GM18517 (cell line): ENCODE measurements around the gene LARP4B.

Source experiments
- ATAC-seq: cut with Tn5 transposase; IDR thresholded peaks from one replicate; pipeline ENCODE4 v1.9.1; 2021; ENCODE audit warnings: mild to moderate bottlenecking, moderate library complexity; ENCODE audit not compliant: unreplicated experiment

Gene LARP4B

DNA sequence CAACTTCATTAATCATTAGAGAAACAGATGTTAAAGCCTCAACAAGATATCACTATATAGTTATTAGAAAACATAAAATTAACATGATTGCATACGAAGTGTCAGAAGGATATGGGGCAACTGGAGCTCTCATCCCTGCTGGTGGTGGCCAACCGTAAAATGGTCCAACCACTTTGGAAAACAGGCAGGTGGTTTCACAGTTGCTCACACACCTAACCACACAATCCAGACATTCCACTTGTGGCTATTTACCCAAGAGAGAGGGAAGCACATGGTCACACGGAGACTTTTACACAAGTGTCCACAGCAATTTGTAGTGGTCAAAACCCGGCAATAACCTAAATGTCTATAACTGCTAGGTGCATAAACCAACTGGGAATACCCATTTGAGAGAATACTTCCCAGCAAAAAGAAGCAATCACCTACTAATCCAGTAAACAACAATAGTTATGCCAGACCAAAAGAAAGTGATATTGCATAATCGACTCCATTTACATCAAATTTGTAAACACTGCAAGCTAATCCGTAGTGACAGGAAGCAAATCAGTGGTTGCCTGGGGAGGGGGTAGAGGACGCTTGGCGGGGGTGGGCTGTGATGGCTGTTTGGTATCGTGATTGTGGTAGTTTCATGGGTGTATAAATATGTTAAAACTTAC is 91.8 kb downstream of the LARP4B start:
- ATAC-seq: no peak

DNA sequence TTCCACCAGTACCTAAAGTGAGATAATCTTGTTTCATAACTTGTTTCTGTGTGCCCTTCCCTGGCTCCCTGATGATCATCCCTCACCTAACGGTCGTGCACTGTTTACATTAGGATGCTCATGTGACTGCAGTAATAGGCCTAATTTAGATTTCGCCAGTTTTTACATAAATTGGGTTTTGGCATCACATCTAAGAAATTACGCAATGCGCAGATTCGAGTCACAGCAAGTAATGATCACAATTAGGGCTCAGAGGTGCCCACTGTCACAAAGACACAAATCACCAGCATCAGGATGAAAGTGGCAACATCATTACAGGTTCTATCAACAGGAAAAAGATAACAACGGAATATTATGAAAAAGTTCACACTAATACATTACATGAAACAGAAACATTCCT is 94.7 kb downstream of the LARP4B start:
- ATAC-seq: no peak

DNA sequence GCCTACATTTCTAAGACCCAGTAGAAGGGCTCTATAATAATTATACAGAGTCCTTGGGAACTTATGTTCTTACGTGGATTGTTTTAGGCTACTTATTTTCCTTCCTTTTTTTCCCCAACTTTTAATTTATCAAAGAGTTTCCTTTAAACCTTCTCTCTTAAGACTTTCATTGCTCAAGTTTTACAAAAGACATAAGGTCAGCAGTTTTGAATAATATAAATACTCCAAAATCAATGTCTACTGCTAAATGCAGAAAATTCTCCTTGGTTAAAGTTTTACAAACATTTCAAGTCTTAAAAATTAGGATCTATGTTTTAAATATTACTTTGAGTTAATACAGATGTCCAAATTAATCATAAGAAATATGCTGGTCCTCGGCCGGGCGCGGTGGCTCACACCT is 97.0 kb downstream of the LARP4B start:
- no peak for ATAC-seq

DNA sequence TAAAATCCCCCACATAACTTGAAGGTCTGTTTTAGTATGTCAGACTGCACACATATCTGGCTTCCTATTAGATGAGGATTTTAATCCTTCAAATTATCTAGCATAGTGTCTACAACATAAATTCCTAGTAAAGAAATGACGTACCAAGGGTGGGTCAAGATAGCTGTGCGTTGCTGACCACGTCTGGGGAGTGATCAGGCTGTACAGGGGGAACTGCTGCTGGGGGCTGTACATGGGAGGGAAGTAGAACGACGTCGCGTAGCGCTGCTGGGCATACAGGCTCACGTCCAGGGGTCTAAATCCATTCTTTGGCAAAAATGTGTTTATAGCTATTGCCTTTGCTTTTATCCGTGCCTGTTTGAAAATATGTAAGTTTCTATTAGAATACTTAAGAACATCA is 102.3 kb downstream of the LARP4B start:
- ATAC-seq: no peak

DNA sequence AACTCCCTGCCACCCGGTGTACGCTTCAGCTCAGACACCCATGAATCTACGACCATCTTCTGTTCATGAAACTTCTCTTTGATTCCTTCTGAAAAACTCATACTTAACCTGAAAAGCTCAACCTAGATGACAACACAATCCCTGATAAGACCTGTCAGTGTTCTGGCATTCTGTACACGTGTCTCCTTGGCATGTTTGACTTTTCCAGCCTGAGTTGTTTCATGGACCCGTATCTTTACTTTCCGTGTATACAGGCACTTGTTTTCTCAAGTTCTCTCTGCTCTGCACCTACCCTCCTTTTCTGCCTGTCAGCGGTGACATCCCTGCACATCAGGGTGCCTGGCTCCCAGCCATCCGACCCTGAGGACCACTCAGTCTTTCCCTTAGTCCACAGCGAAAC is 103.3 kb downstream of the LARP4B start:
- ATAC-seq: no peak

DNA sequence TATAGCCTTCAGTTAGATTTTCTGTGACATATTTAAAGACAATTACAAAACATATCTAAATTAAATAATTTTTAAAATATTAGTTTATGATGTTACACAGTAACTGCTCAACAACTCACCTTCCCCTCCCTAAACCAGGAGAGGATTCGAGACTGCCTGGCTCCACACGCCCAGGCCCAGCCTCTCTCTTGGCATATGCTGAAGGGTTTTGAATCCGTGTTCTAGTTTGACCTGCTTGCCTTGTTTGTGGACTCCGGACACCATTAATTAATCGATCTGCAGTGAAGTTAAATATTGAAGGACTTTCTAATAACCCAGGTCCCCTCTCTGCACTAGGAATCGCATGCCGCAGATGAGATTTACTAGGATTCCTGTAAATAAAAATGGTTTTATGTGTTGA is 106.6 kb downstream of the LARP4B start:
- ATAC-seq: no peak

DNA sequence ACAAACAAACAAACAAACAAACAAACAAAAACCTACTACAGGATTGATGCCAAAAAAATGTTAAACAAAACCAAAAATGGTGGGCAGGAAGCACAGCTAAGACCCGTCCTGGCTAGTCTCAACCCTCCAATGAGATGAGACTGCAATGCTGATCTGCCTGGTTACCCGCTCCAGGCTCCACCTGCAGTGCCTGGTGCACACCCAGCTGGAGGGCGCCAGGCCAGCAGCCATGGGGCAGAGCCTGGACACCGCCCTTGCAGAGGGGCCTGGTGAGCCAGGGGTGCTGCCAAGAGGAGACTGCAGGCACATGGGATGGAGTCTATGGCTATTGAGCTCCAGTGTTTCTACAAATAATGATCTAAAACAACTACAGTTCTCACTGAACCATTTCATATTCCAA is 107.0 kb downstream of the LARP4B start:
- ATAC-seq: no peak

DNA sequence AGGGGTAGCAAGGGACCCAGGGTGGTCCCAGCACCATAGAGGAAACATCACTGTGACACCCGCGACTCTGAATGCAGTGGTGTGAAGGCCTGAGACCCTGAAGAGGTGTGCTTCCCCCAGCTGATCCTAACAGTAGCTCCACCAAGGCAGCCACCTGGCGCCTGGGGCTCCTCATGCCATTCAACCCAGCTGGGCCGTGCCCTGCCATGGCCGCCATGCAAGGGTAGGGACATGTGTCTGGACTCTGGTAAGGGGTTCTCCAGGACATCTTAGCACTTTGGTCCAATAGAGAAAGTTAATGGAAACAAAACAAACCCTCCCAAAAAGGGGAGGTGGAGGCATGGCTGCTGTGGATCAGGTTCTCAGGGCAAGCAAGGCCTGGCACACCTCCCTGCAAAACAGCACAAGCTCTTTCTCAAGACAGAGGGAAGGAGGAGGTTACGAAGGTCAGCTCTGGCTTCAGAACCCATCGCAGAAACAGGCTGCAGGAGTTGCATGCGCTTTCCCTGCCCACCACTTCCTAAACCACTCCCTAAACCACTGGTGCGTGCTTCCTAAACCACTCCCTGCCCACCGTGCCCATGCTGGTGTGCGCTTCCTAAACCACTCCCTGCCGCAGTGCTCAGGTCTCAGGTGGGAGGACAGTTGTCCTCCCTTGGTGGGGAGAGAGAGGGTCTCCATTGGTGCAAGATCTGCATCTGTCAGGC is 108.7 kb downstream of the LARP4B start:
- ATAC-seq: no peak

DNA sequence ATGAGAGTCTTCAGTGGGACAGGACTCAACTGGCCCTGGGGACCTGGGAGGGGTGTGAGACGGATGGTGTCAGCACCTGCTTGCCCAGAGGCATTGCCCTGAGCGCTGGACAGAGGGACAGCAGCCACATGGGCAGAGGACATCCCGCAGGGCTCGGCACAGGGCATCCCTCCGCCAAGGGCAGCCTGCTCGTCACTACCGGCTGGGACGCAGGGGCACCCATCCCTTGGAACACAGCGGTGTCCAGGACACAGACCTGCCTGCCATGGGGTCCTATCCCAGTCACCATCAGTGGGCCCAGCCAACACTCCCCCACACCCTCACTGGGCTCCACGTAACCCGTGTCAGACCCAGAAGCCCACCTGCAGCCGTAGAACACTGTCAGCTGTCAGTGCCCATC is 109.3 kb downstream of the LARP4B start:
- no peak for ATAC-seq

DNA sequence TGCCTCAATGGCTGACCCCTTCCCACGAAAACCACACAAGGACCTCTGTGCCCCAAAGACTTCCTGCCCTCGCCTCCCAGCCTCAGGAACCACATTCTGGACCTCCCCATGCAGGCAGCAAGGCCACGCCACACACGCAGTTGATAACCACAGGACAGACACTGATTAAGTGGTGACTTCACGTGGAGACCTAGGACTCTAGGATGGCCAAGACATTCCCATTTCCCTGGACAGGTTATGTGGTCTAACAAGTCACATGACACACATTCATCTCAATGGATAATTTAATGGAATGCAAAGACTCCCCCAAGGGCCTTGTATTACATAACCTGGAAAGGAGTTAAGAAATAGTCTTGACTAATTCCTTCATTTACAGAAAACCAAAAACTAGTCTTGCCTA is 110.2 kb downstream of the LARP4B start:
- ATAC-seq: no peak

DNA sequence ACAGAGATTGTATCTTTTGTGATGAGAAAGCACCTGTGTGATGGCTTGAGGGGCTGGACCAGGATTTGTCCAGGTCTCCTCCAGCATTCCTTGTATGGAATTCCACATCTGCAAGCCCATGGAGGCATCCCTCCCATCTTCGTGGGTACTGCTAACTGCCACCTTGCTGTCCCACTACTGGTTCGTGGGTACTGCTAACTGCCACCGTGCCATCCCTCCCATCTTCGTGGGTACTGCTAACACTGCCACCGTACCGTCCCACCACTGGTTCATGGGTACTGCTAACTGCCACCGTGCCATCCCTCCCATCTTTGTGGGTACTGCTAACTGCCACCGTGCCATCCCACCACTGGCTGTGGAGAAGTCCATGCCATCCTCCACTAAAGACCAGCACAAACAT is 111.7 kb downstream of the LARP4B start:
- ATAC-seq: no peak

DNA sequence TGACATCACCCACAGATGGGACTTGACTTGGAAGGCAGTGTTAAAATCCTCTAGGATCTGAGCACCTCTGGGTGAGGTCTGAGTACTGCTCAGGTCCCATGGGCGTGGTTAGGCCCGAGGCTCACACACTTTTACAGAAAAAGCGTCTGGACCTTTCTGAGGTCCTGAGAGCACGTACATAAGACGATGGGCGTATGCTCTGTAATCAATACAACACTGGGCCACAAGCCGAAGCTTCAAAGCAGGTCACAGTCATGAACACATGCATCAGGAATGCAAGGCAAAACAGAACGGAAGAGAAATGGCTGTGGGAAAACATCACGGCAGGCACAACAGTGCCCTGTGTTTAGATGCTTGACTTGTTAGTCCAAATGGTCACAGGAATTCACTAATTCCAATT is 112.2 kb downstream of the LARP4B start:
- ATAC-seq: no peak

DNA sequence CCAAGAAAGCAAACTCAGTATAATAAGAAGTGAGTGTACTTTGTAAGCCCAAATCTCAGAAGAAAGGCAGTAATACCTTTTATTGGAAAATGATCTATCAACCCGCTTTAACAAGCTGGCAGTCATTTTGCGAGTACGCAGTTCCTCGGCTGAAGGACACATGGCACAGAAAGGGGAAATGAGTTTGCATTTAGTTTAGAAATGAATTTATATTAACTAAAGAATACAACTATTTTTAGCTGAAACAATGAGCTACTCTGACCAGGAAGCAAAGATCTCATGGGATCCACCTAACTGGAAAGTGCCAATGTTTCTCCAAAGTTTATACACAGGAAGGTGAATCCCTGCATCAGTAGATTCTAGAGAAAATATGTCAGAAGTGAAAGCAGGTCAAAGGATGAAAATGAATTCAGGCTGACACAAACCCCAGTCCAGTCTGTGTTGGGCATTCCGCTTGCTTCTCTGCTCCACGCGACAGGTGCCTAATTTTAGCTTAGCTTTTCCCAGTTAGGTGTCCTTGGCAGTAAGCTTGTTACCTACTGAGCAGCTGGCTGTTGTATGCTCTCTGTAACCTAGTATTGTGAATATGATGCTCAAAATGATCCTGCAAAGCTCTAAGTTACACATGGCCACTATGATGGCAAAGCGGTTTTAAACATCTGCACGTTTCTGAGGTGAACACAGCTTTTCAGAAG is 112.8 kb downstream of the LARP4B start:
- no peak for ATAC-seq

DNA sequence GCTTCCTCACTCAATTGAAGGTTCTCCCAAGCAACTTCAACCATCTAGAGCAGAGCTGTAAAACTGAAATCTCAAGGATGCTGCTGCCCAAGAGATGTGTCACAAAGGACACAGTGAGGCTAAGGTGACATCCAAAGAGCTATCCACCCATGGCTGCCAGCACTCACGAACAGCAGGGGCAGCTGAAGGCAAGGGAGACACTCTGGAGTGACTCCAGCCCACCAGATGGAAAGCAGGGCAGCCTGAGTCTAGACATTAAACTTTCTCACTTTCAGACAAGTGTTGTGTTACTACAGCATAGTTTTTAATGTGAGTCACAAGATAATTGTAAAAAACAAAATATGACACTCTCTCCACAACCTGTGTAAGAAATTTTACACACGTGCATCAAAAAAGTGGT is 113.5 kb downstream of the LARP4B start:
- no peak for ATAC-seq

DNA sequence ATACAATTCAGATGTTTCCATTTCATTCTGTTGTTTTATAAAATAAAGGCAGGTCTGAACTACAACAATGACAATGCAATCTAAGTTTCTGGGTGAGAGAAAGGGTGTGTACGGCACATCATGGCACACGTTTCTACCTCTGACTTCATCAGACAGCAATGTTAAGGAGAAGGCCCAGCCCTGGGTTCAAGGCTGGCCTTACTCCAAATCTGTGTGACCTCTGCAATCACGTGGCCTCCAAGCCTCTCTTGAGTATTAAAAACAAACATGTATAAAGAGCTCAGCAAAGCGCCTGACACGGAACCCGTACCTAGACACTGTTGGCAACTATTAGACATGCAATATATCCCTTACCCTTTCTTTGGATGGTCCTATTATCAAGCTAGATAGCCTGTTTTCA is 114.1 kb downstream of the LARP4B start:
- no peak for ATAC-seq

DNA sequence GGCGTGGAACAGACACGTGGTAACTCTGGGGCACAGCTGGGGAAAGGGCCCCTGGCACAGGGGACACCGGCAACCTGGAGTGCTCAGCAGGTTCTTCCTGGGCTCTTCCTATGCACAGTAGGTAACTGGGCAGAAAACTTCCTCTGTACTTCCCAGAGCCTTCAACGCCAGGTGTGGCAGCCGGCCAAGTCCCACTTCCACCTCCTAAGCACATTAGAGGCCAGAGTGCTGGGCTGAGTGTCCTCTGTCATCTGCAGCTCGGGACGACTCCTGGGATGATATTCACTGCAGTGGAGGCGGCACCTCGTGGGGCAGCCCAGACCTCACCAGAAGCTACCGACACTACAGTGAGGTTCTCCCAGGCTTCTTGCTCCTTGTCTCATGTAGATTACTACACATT is 114.5 kb downstream of the LARP4B start:
- ATAC-seq: no peak

DNA sequence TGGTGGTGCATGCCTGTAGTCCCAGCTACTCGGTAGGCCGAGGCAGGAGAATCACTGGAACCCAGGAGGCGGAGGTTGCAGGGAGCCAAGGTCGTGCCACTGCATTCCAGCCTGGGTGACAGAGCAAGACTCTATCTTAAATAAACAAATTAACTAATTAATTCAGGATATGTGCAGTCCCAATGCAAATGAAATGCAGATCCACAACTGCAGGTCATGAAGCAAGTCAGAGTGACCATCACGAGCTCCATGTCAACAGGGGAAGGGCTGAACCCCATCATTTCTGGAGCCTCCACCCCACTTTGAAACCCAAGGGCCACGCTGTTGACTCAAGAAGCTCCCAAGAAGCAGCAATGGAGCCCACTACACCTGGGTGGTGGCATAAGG is 115.4 kb downstream of the LARP4B start:
- no peak for ATAC-seq

DNA sequence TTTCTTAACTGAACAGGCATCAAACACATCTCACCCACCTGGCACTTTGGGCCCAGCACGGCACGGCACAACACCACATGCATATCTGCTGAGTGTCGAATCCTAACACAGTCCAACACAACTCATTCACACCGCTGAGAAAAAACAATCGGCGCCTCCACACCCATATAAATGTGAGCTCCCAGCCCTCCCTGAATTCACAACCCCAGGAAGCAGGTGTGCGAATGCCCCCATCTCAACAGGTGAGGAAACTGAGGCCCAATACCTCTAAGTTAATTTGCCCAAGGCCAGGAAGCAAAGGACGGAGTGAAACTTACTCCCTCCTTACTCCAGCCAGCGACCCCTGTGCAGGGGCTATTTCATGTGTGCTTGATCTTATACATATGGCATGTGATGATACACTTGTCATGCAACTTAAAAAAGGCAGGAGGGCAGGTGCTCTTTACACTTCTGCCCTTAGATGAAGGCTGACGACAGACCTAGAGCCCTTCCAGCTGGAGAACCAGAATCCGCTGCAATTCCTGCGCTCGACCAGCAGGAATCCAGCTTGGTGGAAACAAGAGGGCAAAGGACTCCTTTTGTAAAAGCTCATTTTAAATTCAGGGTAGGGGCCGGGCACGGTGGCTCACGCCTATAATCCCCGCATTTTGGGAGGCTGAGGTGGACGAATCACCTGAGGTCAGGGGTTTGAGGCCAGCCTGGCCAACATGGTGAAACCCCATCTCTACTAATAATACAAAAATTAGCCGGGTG is 116.0 kb downstream of the LARP4B start:
- ATAC-seq: no peak

DNA sequence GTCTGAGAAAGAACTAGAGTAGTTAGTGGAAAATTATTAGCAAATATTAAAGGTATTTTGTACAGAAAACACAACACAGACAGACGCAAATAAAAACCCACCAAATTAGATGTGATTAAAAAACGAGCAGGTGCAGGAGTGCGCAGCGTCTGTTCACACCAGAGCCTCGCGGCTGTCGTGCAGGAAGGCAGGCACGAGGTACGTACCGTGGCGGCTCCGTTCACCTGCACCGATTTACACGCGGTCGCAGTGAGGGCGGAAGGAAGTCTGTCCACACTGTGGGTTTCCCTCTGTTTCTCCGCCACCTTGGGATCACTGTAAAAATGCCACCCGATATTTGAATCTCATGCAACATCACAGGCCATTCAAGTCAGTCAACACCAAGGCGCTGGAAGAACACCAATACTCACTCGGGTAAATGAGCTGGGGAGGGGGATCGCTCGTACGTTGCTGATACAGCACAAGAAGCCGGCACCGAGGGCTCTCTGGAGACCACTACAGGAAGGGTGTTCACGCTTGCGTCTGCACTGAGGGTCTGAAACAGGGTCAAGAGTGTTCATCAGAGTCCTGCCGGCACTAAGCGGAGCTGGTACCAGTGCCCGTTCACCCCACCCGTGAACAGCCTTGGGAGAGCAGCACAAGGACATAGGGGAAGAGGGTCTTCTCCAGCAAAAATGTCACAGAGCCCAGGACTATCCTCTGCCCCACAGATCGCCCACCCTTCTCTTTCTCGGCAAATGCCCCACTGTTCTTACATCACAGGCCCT is 116.8 kb downstream of the LARP4B start:
- ATAC-seq: no peak

DNA sequence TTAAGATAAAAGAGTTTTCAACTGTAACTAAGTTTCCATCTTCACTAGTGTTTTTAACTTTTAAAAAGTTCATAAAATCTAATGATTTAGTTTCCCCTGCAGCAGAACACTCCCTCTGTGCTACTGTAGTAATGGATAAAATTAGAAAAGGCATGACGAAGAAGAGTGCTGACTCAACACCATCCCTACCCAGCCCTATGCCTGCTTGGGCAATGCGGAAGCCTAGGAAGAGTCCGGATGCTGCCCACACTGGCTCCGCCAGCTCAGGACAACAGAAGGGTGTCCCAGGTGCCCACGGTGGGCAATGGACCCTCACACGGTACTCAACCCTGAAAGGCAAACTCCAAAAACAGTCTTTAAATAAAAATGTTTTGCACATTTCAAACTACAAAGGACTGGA is 118.2 kb downstream of the LARP4B start:
- no peak for ATAC-seq

DNA sequence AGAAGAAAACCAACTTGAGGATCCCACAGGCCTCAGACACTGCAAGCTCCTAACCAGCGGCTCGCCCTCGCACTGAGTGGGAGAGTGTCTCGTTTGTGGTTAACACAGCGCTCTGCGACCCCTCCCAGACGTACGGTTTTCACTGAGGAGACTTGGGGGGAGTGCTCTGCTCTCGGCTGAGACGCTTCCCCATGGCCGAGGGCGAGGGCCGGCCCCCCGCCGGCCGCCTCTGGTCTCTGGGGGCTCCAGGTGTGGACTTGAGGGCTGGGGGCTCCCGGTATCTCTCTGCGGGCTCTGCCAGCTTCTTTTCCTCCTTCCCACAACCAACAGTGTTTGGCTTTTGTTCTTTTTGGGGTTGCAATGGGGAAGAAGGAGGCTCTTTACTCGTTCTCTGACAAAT is 118.7 kb downstream of the LARP4B start:
- no peak for ATAC-seq
